ENCODE data around the gene RPL31. TPM values are rescaled to one million over a fixed set of nuclear protein-coding genes. Genes with fewer than 3 reads are reported as not detected.

RPL31 gene
- total RNA-seq, 4 donors from 2014 or later: 1,010 to 1,120 (median 1,024) TPM

DNA sequence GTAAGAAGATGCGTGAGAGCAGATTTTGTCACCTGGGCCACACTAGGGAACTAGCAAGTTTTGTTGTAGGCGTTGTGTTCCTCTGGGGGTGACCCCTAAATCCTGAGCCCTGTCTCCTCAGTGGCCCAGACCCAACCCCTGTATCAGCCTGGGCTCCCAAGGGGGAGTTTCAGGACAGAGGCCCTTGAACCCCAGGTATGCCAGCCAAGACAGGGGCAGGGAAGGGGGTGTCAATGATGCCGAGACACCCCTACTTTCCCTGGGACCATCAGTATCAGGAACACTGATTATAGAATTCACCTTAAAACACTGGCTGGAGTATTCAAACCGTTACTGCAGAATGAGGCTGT, 39.1 kb upstream of the RPL31 start:
- TF ChIP-seq, protein P1, sequence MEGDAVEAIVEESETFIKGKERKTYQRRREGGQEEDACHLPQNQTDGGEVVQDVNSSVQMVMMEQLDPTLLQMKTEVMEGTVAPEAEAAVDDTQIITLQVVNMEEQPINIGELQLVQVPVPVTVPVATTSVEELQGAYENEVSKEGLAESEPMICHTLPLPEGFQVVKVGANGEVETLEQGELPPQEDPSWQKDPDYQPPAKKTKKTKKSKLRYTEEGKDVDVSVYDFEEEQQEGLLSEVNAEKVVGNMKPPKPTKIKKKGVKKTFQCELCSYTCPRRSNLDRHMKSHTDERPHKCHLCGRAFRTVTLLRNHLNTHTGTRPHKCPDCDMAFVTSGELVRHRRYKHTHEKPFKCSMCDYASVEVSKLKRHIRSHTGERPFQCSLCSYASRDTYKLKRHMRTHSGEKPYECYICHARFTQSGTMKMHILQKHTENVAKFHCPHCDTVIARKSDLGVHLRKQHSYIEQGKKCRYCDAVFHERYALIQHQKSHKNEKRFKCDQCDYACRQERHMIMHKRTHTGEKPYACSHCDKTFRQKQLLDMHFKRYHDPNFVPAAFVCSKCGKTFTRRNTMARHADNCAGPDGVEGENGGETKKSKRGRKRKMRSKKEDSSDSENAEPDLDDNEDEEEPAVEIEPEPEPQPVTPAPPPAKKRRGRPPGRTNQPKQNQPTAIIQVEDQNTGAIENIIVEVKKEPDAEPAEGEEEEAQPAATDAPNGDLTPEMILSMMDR (IDR thresholded peaks at IDR 0.05): no peak
- TF ChIP-seq POLR2A (IDR thresholded peaks at IDR 0.05): no peak
- no peak for TF ChIP-seq EP300 (IDR thresholded peaks at IDR 0.05)

DNA sequence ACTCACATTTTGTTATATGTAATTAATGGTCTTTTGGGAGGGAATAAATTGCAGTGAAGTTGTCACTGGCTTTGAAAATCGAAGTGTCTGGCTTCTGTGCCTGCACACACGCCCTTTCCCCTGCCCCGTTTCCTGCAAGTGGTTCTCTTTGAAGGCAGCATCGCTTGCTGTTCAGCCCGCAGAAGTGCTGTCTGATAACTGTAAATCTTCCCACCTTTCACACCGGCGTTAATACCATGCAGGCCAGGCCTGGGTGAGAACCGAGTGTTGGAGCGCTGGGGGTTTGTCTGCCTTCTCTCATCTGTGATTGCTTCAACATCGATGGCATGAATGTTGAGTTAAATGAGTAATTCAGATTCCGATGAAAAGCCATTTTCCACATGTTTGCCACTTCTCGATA, 37.9 kb upstream of the RPL31 start:
- peak overlapping the region in 1 of 4 donors; percentile 28 for H3K27ac ChIP-seq
- no peaks in the 10 kb centered on the region for H3K36me3 ChIP-seq
- H3K4me3 ChIP-seq: no peak overlapping the region
- 76 to 81% methylated on average over 12 of the region's 12 CpGs for WGBS, 2 donors
- TF ChIP-seq, protein P1 (IDR thresholded peaks at IDR 0.05): no peak
- TF ChIP-seq POLR2A (IDR thresholded peaks at IDR 0.05): no peak
- no peak for TF ChIP-seq EP300 (IDR thresholded peaks at IDR 0.05)
- no peaks in the 10 kb centered on the region for H3K27me3 ChIP-seq
- DNase-seq (ENCODE audit: low spot score in 2 of 2): no peak
- no peaks in the 10 kb centered on the region for H3K9me3 ChIP-seq
- no peaks in the 10 kb centered on the region for H3K4me1 ChIP-seq

More for the DNA sequence above, 39.1 kb upstream of the RPL31 start:
- no peak for DNase-seq (ENCODE audit: low spot score in 2 of 2)
- Histone ChIP-seq H3K4me1 (peaks cover 0 to 7% (median 0%) of the 10 kb centered on the region in 4 donors), H3K36me3 (no peaks in the 10 kb centered on the region), H3K27ac (no peak overlapping the region), H3K4me3 (no peak overlapping the region), H3K27me3 (no peaks in the 10 kb centered on the region), H3K9me3 (no peaks in the 10 kb centered on the region)
- 85 to 87% methylated on average over 4 of the region's 4 CpGs for WGBS, 2 donors

DNA sequence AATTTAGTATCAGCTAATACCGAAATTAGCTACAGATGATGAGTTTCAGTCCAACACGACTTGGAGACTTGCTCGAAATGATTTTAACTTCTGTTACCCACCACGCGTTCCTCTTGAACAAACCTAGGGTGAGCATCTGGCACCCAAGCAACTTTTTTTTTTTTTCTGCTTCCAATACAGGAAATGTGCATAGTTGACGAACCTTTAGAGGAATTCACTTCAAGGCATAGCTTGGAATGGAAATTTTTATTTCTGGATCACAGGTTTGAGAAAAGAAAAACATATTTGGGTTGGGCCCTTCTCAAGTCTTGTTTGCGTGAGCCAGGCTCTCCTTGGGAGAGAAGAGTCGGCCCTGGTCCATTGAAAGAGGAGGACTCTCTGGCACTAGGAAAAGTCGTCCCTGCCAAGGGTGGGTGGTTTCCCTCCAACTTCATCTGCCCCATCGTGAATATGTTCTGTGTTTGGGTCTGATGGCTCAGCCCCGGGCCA, 37.4 kb upstream of the RPL31 start:
- Histone ChIP-seq H3K36me3 (no peaks in the 10 kb centered on the region), H3K4me1 (no peaks in the 10 kb centered on the region), H3K4me3 (no peak overlapping the region), H3K27ac (peak overlapping the region in 1 of 4 donors; percentile 28), H3K9me3 (no peaks in the 10 kb centered on the region), H3K27me3 (no peaks in the 10 kb centered on the region)
- no peak for DNase-seq (ENCODE audit: low spot score in 2 of 2)
- 60 to 64% methylated on average over 11 of the region's 11 CpGs for WGBS, 2 donors
- TF ChIP-seq POLR2A (IDR thresholded peaks at IDR 0.05) (no peak), EP300 (IDR thresholded peaks at IDR 0.05) (no peak)
- TF ChIP-seq, protein P1 (IDR thresholded peaks at IDR 0.05): no peak

DNA sequence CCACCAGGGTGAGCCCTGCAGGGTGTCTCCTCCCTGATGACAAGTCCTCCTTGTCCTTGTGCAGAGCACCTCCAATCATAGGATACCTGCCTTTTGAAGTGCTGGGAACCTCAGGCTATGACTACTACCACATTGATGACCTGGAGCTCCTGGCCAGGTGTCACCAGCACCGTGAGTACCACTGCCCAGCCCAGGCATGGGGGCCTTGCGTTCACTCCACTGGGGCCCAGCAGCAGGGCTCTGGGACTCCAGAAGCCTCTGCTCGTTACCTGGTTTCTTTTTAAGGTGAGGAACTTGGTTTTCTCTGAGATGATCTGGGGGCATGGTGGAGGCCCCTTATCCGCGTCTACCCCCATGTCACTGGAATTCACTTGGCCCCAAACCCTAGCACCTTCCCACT, 36.5 kb upstream of the RPL31 start:
- Histone ChIP-seq H3K27ac (no peak overlapping the region), H3K27me3 (no peaks in the 10 kb centered on the region), H3K9me3 (no peaks in the 10 kb centered on the region), H3K36me3 (no peaks in the 10 kb centered on the region), H3K4me1 (no peaks in the 10 kb centered on the region), H3K4me3 (no peak overlapping the region)
- 90 to 97% methylated on average over 5 of the region's 5 CpGs for WGBS, 2 donors
- TF ChIP-seq POLR2A (IDR thresholded peaks at IDR 0.05) (no peak), EP300 (IDR thresholded peaks at IDR 0.05) (no peak)
- TF ChIP-seq, protein P1 (IDR thresholded peaks at IDR 0.05): no peak
- DNase-seq (ENCODE audit: low spot score in 2 of 2): no peak

DNA sequence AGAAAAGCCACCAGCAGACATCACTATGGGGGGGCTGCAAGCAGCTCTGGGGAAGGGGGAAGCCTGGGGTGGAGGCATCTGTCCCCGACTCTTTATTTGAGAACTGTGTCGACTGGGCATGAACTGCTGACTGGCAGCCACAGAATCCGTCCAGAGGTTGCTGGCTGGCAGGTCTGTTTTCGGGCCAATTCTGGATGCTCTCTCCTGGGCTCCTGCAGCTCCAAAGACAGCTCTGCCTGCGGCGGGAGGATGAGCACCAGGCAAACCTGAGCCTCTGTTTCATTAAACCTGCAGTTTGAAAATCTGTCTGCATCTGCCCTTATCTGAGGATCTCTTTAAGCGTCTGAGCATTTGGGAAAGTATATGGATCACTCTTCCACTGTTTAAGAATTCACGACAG, 34.4 kb upstream of the RPL31 start:
- TF ChIP-seq, protein P1 (IDR thresholded peaks at IDR 0.05): no peak
- no peak for TF ChIP-seq POLR2A (IDR thresholded peaks at IDR 0.05)
- no peak for TF ChIP-seq EP300 (IDR thresholded peaks at IDR 0.05)
- Histone ChIP-seq H3K4me1 (no peaks in the 10 kb centered on the region), H3K27ac (no peak overlapping the region), H3K4me3 (no peak overlapping the region), H3K9me3 (no peaks in the 10 kb centered on the region), H3K36me3 (peaks cover 0 to 9% (median 0%) of the 10 kb centered on the region in 3 donors), H3K27me3 (no peaks in the 10 kb centered on the region)
- DNase-seq (ENCODE audit: low spot score in 2 of 2): no peak
- WGBS, 2 donors: 84 to 86% methylated on average over 8 of the region's 8 CpGs
